IPS-15b (cell line): ENCODE results near the gene NPAS2.

ENCODE experiments used
- H3K27me3 ChIP-seq: one replicate; pipeline ENCODE4 v1.6.1; 2013; ENCODE audit warnings: low read length; ENCODE audit not compliant: control insufficient read depth, insufficient read depth
- H3K36me3 ChIP-seq: one replicate; pipeline ENCODE4 v1.6.1; 2013; ENCODE audit warnings: low read length; ENCODE audit not compliant: control insufficient read depth, insufficient read depth
- H3K4me1 ChIP-seq: one replicate; pipeline ENCODE4 v1.6.1; 2013; ENCODE audit warnings: mild to moderate bottlenecking, low read length; ENCODE audit not compliant: control insufficient read depth, insufficient read depth
- H3K4me3 ChIP-seq: one replicate; pipeline ENCODE4 v1.5.1; 2013; ENCODE audit warnings: low read depth, low read length
- H3K9ac ChIP-seq: one replicate; pipeline ENCODE4 v1.6.1; 2013; ENCODE audit warnings: low read depth, mild to moderate bottlenecking, low read length
- H3K9me3 ChIP-seq: one replicate; pipeline ENCODE4 v1.6.1; 2013; ENCODE audit warnings: mild to moderate bottlenecking, low read length; ENCODE audit not compliant: control insufficient read depth, insufficient read depth

The NPAS2 gene

GRCh38 chr2:100976645-100977391 is 156.9 kb downstream of the NPAS2 start:
- no peaks in the 10 kb centered on the region for H3K9me3 ChIP-seq
- H3K36me3 ChIP-seq: no peaks in the 10 kb centered on the region
- H3K27me3 ChIP-seq: no peaks in the 10 kb centered on the region
- no peaks in the 10 kb centered on the region for H3K4me1 ChIP-seq
- H3K9ac ChIP-seq: no peak overlapping the region
- no peak overlapping the region for H3K4me3 ChIP-seq

DNA sequence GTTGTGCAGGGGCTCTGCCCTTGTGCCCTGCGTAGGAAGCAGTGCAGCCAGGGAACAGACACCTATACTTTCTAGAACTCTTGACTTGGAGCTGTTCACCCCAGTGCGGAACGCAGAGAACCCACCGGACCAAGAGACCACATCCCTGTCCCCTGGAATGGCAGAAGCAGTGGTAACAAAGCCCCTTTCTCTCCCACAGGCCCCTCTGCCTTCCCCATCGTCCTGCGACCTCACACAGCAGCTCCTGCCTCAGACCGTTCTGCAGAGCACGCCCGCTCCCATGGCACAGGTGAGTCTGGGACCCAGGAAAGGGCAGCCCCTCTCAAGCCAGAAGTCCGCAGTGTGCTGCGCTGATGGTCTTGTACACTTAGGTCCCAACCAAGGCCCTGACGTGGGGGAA is 157.6 kb downstream of the NPAS2 start:
- Histone ChIP-seq H3K36me3 (no peaks in the 10 kb centered on the region), H3K4me3 (no peak overlapping the region), H3K4me1 (no peaks in the 10 kb centered on the region), H3K27me3 (no peaks in the 10 kb centered on the region), H3K9me3 (no peaks in the 10 kb centered on the region), H3K9ac (no peak overlapping the region)

- no peaks in the 10 kb centered on the region for H3K27me3 ChIP-seq
Observed at GRCh38 chr2:100978582-100979191, 158.7 kb downstream of the NPAS2 start.

GRCh38 chr2:100980046-100980445 is 160.1 kb downstream of the NPAS2 start:
- Histone ChIP-seq H3K27me3 (no peaks in the 10 kb centered on the region), H3K4me1 (no peaks in the 10 kb centered on the region), H3K36me3 (no peaks in the 10 kb centered on the region), H3K9ac (no peak overlapping the region), H3K9me3 (no peaks in the 10 kb centered on the region), H3K4me3 (no peak overlapping the region)

More at GRCh38 chr2:100978582-100979191, 158.7 kb downstream of the NPAS2 start:
- no peaks in the 10 kb centered on the region for H3K4me1 ChIP-seq
- no peaks in the 10 kb centered on the region for H3K9me3 ChIP-seq
- no peak overlapping the region for H3K9ac ChIP-seq
- no peak overlapping the region for H3K4me3 ChIP-seq
- H3K36me3 ChIP-seq: no peaks in the 10 kb centered on the region

DNA sequence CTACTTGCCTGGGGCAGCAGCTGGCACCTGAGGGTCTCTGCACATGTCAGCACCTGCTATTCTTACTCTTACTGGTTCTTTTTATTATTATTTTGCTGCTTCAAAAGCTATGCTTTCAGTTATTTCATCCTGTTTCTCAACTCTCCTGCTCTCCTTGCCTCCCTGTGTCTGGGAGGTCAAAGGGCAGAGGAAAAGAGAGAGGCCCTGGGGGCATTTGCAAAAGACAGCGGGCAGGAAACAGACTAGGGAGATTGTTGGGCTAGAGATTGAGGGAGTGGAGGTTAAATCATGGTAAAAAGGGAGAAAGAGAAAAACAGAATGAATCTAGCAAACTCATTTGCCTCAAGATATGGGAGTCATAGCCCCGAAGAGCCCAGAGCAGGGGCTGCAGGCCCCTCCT is 161.1 kb downstream of the NPAS2 start:
- H3K4me1 ChIP-seq: no peaks in the 10 kb centered on the region
- H3K9ac ChIP-seq: no peak overlapping the region
- H3K4me3 ChIP-seq: no peak overlapping the region
- H3K36me3 ChIP-seq: no peaks in the 10 kb centered on the region
- H3K27me3 ChIP-seq: no peaks in the 10 kb centered on the region
- H3K9me3 ChIP-seq: no peaks in the 10 kb centered on the region

- Histone ChIP-seq H3K36me3 (no peaks in the 10 kb centered on the region), H3K27me3 (no peaks in the 10 kb centered on the region), H3K4me3 (no peak overlapping the region), H3K9ac (no peak overlapping the region), H3K4me1 (no peaks in the 10 kb centered on the region), H3K9me3 (no peaks in the 10 kb centered on the region)
Observed at GRCh38 chr2:100982431-100982861, 162.5 kb downstream of the NPAS2 start.

- Histone ChIP-seq H3K4me1 (no peaks in the 10 kb centered on the region), H3K4me3 (no peak overlapping the region), H3K9ac (no peak overlapping the region), H3K9me3 (no peaks in the 10 kb centered on the region), H3K36me3 (no peaks in the 10 kb centered on the region), H3K27me3 (no peaks in the 10 kb centered on the region)
Observed at GRCh38 chr2:100983201-100983600, 163.3 kb downstream of the NPAS2 start.

DNA sequence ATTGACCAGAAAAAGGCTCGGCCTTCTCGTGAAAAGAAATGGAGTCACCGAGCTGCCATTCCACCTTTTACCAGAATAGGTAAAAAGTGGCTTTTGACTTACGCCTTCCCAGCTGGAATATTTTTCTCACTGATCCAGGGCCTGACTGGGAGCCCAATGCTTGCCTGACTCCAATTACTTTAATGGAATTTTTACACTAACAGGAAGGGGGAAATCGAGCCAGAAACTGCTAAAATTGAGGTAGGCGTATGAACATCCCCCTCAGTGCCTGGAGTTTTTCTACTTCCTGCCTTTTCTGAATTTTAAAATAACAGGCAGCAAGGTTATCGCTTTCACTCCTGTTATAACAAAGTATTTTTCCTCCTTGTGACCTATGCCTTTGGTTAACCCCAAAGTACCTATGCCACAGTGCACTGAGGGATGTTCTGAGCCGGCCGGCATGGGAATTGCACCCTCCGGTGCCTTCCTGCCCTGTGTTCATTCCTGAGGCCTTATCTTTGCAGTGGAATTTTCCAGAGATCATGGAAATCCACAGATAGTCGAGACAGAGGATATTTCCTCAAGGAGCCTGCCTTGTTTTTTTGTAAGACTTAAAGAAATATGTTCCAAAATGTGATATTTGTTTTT is 163.9 kb downstream of the NPAS2 start:
- Histone ChIP-seq H3K9ac (no peak overlapping the region), H3K36me3 (no peaks in the 10 kb centered on the region), H3K4me1 (no peaks in the 10 kb centered on the region), H3K27me3 (no peaks in the 10 kb centered on the region), H3K4me3 (no peak overlapping the region), H3K9me3 (no peaks in the 10 kb centered on the region)

DNA sequence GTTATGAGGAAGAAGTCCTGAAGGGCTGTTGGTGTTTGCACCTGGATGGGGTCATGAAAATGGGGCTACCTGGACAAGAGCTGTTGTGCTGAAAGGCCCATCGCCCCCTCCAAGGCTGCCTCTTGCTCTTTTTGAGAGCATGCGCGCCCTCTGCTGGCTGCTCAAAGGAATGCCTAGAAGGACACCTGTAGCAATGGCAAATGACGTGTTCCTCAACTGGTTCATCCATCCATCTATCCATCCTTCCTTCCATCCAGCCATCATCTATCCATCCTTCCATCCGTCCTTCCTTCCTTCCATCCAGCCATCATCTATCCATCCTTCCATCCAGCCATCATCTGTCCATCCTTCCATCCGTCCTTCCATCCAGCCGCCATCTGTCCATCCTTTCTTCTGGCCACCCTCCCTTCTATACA is 165.0 kb downstream of the NPAS2 start:
- Histone ChIP-seq H3K9me3 (no peaks in the 10 kb centered on the region), H3K4me1 (no peaks in the 10 kb centered on the region), H3K4me3 (no peak overlapping the region), H3K27me3 (no peaks in the 10 kb centered on the region), H3K36me3 (no peaks in the 10 kb centered on the region), H3K9ac (no peak overlapping the region)

- no peak overlapping the region for H3K4me3 ChIP-seq
- no peaks in the 10 kb centered on the region for H3K27me3 ChIP-seq
- H3K36me3 ChIP-seq: no peaks in the 10 kb centered on the region
Observed at GRCh38 chr2:100986157-100986556, 166.2 kb downstream of the NPAS2 start.

DNA sequence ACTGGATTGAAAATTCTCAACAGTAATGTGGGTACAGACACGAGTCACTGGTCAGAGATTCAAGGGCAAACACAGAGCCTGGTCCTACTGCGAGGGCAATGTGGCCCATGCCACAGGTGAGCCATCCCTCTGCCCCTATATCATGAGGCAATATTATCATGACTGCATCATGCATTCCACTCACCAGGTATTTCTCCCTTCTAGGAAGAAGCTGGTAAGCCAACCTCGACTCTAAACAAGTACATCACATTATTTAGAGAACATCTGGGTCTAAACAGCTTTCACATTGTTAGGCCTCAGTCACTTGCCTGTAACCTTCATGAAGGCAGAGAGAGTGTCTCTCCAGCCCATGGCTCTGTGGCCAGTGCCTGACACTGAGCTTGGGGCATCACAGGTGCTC is 167.6 kb downstream of the NPAS2 start:
- Histone ChIP-seq H3K4me3 (no peak overlapping the region), H3K27me3 (no peaks in the 10 kb centered on the region), H3K9me3 (no peaks in the 10 kb centered on the region), H3K9ac (no peak overlapping the region), H3K4me1 (no peaks in the 10 kb centered on the region), H3K36me3 (no peaks in the 10 kb centered on the region)

More at GRCh38 chr2:100986157-100986556, 166.2 kb downstream of the NPAS2 start:
- Histone ChIP-seq H3K4me1 (no peaks in the 10 kb centered on the region), H3K9me3 (no peaks in the 10 kb centered on the region), H3K9ac (no peak overlapping the region)

- Histone ChIP-seq H3K4me1 (no peaks in the 10 kb centered on the region), H3K4me3 (no peak overlapping the region), H3K36me3 (no peaks in the 10 kb centered on the region), H3K9me3 (no peaks in the 10 kb centered on the region), H3K27me3 (no peaks in the 10 kb centered on the region), H3K9ac (no peak overlapping the region)
Observed at GRCh38 chr2:100987974-100988373, 168.0 kb downstream of the NPAS2 start.
